Measurements from ENCODE around the gene JAZF1.

Gene JAZF1

GRCh38 chr7:28102797-28103196 is 77.8 kb downstream of the JAZF1 start:
- DNase-seq, result no peak

DNA sequence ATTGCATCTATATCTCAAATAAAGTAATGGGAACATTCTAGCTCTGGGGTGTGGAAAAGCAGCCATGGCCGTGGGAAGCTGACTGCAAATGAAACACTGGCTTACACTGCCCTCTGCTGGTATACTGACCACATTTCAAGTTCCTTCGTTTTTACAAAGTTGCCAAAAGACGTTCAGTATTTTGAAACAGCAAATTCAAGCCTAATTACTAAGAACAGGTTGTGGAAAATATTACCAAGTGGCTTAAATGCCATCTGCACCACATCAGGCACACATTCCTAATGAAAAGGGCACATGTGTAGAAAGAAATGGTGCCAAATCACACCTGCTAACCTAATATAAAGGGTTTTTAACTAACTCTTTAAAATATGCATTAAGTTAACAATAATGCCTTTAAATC is 83.9 kb downstream of the JAZF1 start:
- peak; percentile 53 for DNase-seq

DNA sequence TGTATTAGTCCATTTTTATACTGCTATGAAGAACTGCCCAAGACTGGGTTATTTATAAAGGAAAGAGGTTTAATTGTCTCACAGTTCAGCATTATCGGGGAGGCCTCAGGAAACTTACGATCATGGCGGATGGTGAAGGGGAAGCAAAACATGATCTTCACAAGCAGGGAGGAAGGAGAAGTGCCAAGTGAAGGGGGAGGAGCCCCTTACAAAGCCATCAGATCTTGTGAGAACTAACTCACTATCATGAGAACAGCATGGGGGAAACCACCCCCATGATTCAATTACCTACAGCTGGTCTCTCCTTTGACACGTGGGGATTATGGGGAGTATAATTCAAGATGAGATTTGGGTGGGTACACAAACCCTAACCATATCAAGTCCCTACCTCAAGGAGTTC is 85.4 kb downstream of the JAZF1 start:
- no peak for DNase-seq

GRCh38 chr7:28093623-28094232 is 86.9 kb downstream of the JAZF1 start:
- peak; percentile 40 for DNase-seq

DNA sequence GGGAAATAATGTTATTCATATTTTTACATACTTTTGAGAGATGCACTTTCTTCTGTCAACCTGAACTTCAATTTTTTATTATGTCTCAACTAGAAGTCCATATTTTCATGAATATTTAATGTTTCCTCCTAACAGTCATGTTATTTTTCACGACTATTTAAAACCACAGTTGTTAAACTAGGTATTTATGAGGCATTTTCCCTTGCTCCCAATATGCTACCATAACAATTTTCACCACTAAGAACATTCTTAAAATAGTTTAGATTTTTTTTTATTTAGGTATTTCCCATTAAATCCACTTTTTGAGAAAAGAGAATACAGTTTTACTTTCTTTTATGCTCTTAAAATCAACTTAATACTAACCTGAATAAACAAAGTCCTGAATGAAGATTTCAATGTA is 89.4 kb downstream of the JAZF1 start:
- DNase-seq, result no peak

DNA sequence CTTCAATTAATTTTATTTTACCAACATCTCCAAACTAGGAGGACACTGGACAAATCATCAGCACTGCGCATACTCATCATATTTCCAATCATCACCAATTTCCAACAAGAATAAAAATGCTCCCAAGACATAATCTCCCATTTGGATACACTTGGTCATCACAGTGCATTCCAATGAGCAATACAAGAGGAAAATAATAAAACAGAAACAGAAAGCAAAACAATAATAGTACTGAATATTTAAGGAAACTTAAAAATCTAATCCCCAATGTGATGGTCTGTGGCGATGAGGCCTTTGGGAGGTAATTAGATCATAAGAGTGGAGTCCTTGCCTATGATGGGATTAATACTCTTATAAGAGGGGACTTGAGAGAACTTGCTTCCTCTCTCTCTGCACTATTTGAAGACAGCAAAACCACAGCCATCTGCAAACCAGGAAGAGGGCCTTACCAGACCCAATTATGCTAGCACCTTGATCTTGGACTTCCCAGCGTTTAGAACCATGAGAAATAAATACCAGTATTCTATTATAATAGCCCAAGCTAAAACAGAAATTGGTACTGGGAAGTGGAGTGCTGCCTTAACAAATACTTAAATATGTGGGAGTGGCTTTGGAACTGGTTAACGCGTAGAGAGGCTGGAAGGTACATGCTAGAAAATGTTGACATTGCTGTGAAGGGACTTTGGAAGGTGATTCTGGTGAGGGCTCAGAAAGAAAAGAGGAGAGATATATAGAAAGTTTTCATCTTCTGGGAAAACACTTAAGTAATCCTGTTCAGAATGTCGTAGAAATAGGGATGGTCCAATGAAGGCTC is 91.5 kb downstream of the JAZF1 start:
- no peak for DNase-seq

- DNase-seq, result no peak
Measured at GRCh38 chr7:28088032-28088431, 92.6 kb downstream of the JAZF1 start.

DNA sequence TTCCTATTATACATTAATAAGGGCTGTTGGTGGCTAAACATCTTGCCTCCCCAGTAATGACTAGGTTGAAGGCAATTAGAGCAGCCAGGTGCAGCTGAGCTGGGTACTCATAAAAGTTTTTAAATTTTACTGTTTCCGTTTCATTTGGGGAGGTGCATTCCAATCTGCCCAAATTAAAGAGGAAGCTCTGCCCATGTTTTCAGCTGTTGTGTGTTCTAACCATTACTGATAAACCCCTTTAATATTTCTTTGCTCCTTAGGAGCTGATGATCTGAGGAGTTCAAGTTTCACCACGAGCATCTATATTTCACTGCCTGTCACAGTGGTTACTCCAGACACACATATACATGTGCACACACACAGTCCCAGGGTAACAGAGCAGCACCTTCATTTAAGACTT is 94.4 kb downstream of the JAZF1 start:
- no peak for DNase-seq

DNA sequence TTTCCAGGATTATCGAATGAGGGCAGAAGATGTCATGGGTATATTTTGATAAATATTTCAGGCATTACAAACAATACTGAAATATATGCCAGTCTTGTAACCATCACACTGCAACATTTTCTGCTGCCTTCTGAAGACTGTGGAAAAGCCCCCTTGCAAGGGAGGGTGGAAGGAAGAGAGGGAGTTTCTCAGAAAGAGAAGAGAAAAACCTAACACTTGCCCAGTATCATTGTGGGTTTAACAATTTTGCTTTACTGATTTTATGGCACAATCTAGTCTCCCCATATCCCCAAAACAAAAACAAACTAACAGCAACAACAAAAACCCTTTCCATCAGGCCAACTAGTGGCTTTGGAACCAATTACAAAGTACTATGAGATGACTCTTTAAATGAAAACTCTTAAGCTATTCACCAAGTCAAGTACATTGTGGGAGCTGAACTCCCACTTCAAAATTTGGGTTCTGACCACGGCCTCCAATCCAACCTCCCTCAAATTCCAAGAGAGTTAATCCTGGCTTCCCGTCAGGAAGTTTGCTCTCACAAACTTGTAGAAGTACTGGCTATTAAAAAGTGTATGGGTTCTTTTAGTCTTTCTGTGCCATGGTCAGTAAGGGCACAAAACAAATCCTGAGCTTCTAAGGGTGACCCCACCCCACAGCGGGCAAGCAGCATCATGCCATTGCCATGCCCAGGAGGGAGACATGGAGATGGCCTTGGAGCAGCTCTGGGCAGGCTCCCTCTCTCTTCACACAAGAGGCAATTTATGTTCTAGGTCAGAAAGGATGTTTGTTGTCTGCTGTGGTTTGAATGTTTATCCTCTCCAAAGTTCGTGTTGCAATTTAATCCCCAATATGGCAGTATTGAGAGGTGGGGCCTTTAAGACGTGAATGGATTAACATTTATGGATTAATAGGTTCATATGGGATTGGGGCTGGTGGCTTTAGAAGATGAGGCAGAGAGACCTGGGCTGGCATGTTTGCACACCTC is 96.3 kb downstream of the JAZF1 start:
- no peak for DNase-seq

DNA sequence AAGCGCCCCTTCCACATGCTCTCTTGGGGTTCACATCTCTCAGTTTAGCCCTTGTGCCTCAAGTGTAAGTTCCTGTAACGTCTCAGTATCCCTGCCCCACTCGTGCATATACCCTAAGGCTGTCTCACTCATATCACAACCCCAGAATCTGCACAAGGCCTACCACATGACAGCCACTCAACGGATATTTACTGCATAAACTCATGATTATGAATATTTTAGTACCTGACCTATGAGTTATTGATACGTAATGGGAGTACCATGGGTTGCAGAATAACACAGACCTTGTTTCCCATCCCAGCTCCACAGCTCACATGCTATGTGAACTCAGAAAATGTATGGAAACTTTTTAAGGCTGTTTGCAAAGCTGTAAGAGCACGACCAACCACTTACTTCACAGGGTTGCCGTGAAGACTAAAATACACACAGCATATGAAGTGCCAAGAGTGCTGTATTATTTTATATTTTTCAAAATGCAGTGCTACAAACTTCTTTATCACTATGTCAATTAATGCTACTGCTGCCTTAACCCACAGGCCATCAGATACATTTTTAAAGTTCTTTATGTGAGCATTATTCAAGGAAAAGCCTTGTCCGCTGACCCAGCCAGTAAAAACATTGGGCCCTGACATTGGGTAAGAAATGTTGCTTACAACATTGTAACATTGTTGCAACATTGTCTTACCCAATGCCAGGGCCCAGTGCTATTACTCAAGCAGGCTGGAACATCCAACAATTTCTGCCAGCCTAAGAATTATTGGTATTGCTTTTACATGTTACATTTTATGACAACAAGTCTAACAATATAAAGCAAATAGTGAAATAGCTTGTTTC is 97.2 kb downstream of the JAZF1 start:
- DNase-seq, result no peak

DNA sequence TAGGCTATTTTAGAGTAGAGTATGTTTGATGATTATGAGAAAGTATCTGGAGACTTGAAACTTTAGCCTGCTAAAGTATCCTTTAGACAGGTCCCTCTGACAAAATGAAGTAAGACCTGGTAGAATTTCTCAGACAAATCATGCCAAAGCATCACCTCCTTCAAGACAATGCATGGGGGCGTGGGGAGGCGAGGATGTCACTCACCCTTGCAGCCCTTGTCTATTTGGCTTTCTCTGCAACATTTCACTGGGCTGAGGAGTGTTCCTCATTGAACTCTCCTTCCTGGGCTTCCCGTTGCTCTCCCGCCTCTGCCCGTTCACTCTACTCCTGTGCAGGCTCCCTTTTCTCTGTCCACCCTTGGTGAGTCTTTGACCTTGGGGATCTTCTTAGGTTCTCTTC is 98.5 kb downstream of the JAZF1 start:
- DNase-seq, result no peak

DNA sequence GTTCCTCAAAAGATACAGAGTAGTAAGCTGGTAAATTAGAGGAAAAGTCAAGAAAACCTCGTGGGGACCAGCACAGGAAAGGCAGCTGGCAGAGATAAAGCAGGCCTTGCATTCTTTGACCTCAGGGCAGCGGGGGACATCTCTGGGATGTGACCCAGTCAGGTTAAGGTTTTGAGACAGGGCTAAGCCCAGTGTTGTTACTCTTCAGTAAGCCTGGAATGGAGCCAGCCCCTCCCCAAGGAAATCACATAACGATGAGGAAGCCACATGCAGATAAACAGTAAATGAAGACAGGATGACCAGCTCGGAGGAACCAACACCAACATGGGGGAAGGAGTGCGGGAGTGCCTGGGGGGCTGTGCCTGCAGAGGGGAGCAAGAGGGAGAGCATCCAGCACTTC is 99.6 kb downstream of the JAZF1 start:
- no peak for DNase-seq

- peak; percentile 61 for DNase-seq
Measured at GRCh38 chr7:28078036-28078901, 102.3 kb downstream of the JAZF1 start.

DNA sequence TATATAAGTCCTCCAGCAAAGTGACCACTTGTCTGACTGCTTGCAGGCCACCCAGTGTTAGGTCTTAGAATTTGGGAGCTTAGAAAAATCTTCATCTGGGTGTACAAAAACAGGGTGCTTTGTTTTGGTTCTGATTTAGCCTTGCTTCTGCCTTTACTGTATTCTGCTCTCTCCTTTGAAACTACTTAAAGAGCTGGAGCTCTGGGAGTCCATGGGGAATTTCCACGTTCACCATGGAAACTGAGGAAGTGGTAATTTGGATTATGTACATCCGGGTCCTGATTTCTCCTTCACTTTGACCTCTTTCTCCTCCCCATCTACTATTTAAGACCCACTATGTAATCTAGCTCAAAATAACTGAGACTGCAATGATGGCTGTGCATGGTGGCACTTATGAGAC is 103.0 kb downstream of the JAZF1 start:
- DNase-seq, result no peak

DNA sequence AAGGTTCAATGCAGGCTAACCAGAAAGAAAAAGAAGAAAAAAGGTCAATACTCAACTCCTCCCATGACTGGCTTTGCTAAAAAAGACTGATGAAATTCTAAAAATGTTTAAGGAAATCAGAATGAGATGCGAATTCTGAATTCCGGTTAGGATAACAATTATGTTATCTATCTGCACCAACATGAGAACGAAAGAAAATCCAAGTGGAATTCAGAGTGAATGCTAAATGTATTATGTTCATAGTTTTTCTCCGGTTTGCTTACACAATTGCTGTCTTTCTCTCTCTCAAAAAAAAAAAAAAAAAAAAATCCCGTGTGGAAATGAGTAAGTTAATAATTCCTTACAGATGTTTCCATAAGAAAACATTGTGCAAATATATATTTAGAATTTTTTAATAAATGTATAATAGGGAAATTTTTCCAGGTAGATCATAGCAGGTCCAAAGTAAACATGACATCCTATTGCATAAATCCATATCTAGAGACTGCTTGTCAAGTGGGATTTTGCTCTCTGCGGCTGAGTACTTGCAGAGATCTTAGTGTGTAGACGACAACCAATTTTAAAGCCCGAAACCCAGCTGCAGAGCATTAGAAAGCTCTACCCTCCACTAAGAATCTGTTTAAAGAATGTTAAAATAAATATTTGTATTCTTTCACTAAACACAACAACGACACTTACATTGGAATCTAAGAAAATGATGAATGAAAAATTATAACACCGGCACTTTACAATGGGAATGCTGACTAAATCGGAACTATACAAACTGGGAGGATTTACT is 104.0 kb downstream of the JAZF1 start:
- no peak for DNase-seq

- DNase-seq, result no peak
Measured at GRCh38 chr7:28075674-28076358, 104.8 kb downstream of the JAZF1 start.

GRCh38 chr7:28072876-28073514 is 107.6 kb downstream of the JAZF1 start:
- no peak for DNase-seq

GRCh38 chr7:28071570-28071969 is 109.0 kb downstream of the JAZF1 start:
- DNase-seq, result no peak

GRCh38 chr7:28070297-28071055 is 110.1 kb downstream of the JAZF1 start:
- no peak for DNase-seq
